Body of pancreas (tissue), 4 donors: ENCODE results near the gene PTGS1.

Source experiments
- CTCF ChIP-seq, 7 experiments: fragments of 450-650 bp in 4 of 7; fragments of 200-600 bp in 3 of 7; sonication (generic) in 3 of 7; IDR thresholded peaks; one replicate each; pipeline ENCODE4 v1.5.1; 2016 to 2019; ENCODE audit warnings: antibody characterized with exemption in 7 of 7
- POLR2A ChIP-seq, 3 donors: fragments of 450-650 bp; IDR thresholded peaks; one replicate each; pipeline ENCODE4 v1.6.1; 2016; ENCODE audit warnings: antibody characterized with exemption in 3 of 3, mild to moderate bottlenecking in 2 of 3

- TF ChIP-seq CTCF (IDR thresholded peaks at IDR 0.05) (no peak), POLR2A (IDR thresholded peaks at IDR 0.05) (no peak)
These were observed 43.6 kb upstream of the PTGS1 start for GRCh38 chr9:122327175-122327574.
